H1 (cell line): ENCODE measurements around the gene SLC39A11. TPM values are rescaled to one million over a fixed set of nuclear protein-coding genes. Genes with fewer than 3 reads are reported as not detected.

Experiments
- CTCF ChIA-PET: fragments of 300-600 bp; sonication (Branson Sonifier 250); formaldehyde crosslinking; loops from one replicate; lab custom pipeline; 2021; ENCODE audit not compliant: partially characterized antibody; lab: Charles Lee
- POLR2A ChIA-PET: fragments of 300-600 bp; sonication (Branson Sonifier 250); formaldehyde crosslinking; loops from one replicate; lab custom pipeline; 2021; ENCODE audit warnings: inconsistent platforms; ENCODE audit not compliant: partially characterized antibody; lab: Charles Lee
- DNase-seq, 2 experiments: peaks; one replicate each; pipeline versions ENCODE4 v3.0.0 to v3.0.0-alpha.2; 2010 to 2022; ENCODE audit warnings: low spot score in 2 of 2, low read depth in 1 of 2, mixed read lengths in 1 of 2
- FAIRE-seq: peaks from 2 replicates; lab custom pipeline; 2011; peaks lifted over from hg19 to GRCh38; lab: Jason Lieb, UNC
- H2AFZ ChIP-seq: 2 replicates; pipeline ENCODE4 v1.8.1; 2012; ENCODE audit warnings: low read length, inconsistent platforms
- H2AK5ac ChIP-seq: 2 replicates; pipeline ENCODE4 v1.6.1; 2013; ENCODE audit warnings: low read depth, low read length
- H2BK120ac ChIP-seq: replicated peaks from 2 replicates; pipeline ENCODE3; 2013; ENCODE audit warnings: low read depth, low read length, inconsistent platforms
- H2BK12ac ChIP-seq: 2 replicates; pipeline ENCODE4 v1.6.1; 2013; ENCODE audit warnings: low read depth, low read length
- H2BK15ac ChIP-seq: 2 replicates; pipeline ENCODE4 v1.6.1; 2013; ENCODE audit warnings: low read length
- H2BK20ac ChIP-seq: 2 replicates; pipeline ENCODE4 v1.6.1; 2013; ENCODE audit warnings: low read length
- H2BK5ac ChIP-seq: 2 replicates; pipeline ENCODE4 v1.6.1; 2013; ENCODE audit warnings: low read depth, low read length
- H3K14ac ChIP-seq: 2 replicates; pipeline ENCODE4 v1.6.1; 2013; ENCODE audit warnings: inconsistent platforms; ENCODE audit not compliant: insufficient read length
- H3K18ac ChIP-seq: 2 replicates; pipeline ENCODE4 v1.6.1; 2013; ENCODE audit warnings: low read length; ENCODE audit errors: extremely low read depth
- H3K23ac ChIP-seq: 2 replicates; pipeline ENCODE4 v1.6.1; 2013; ENCODE audit warnings: inconsistent platforms; ENCODE audit not compliant: insufficient read length
- H3K23me2 ChIP-seq: 2 replicates; pipeline ENCODE4 v1.6.1; 2013; ENCODE audit warnings: low read depth, low read length
- H3K27ac ChIP-seq: 2 replicates; pipeline ENCODE4 v1.6.1; 2011; ENCODE audit warnings: low read depth, low read length, inconsistent platforms
- H3K27me3 ChIP-seq, 4 experiments: replicated peaks in 1 of 4; 1 replicate in 1 of 4; 2 replicates in 3 of 4; pipeline versions ENCODE4 v1.6.1 to v1.8.1; 2011 to 2013; ENCODE audit warnings: low read length in 3 of 4, mild to moderate bottlenecking in 3 of 4, inconsistent platforms in 2 of 4, mixed read lengths in 2 of 4, moderate library complexity in 1 of 4; ENCODE audit not compliant: control insufficient read depth in 3 of 4, insufficient read depth in 3 of 4; ENCODE audit errors: extremely low read depth in 1 of 4
- H3K36me3 ChIP-seq, 4 experiments: 2 replicates each; pipeline versions ENCODE4 v1.6.1 to v1.8.1; 2011 to 2013; ENCODE audit warnings: mild to moderate bottlenecking in 4 of 4, low read length in 3 of 4, moderate library complexity in 2 of 4, control low read depth in 1 of 4, inconsistent platforms in 1 of 4; ENCODE audit not compliant: insufficient read depth in 4 of 4, control insufficient read depth in 2 of 4
- H3K4ac ChIP-seq: replicated peaks from 2 replicates; pipeline ENCODE3; 2013; ENCODE audit warnings: low read length, low read depth, mixed read lengths, inconsistent platforms; ENCODE audit not compliant: insufficient read length
- H3K4me1 ChIP-seq, 4 experiments: replicated peaks in 1 of 4; 1 replicate in 1 of 4; 2 replicates in 3 of 4; pipeline versions ENCODE4 v1.6.1 to v1.8.1; 2011 to 2013; ENCODE audit warnings: low read length in 3 of 4, inconsistent platforms in 2 of 4, mixed read lengths in 1 of 4; ENCODE audit not compliant: insufficient read depth in 4 of 4, control insufficient read depth in 3 of 4
- H3K4me2 ChIP-seq, 2 experiments: 2 replicates each; pipeline versions ENCODE4 v1.6.1 to v1.8.1; 2011 to 2013; ENCODE audit warnings: low read depth in 2 of 2, low read length in 2 of 2, control low read depth in 1 of 2, inconsistent platforms in 1 of 2, mild to moderate bottlenecking in 1 of 2; ENCODE audit not compliant: insufficient read depth in 1 of 2
- H3K4me3 ChIP-seq, 4 experiments: fragments of 200-600, 300-600 bp in 1 of 4; sonication (generic), shearing (Covaris generic), sonication (Bioruptor Twin) in 1 of 4; 2 replicates each; pipeline versions ENCODE4 v1.5.1 to v1.8.1; 2011 to 2016; ENCODE audit warnings: low read length in 4 of 4, low read depth in 3 of 4, control low read depth in 2 of 4, inconsistent platforms in 2 of 4, mild to moderate bottlenecking in 2 of 4, mixed read lengths in 1 of 4, moderate library complexity in 1 of 4; ENCODE audit not compliant: insufficient read depth in 2 of 4; ENCODE audit errors: extremely low read depth in 1 of 4
- H3K56ac ChIP-seq: replicated peaks from 2 replicates; pipeline ENCODE3; 2013; ENCODE audit warnings: low read depth, mild to moderate bottlenecking, mixed read lengths, low read length, inconsistent platforms; ENCODE audit not compliant: insufficient read length
- H3K79me1 ChIP-seq: 2 replicates; pipeline ENCODE4 v1.6.1; 2013; ENCODE audit warnings: low read depth, low read length, control low read depth
- H3K79me2 ChIP-seq, 2 experiments: 2 replicates each; pipeline versions ENCODE4 v1.6.1 to v1.8.1; 2012 to 2013; ENCODE audit warnings: low read length in 2 of 2, mild to moderate bottlenecking in 2 of 2, inconsistent platforms in 1 of 2; ENCODE audit not compliant: insufficient read depth in 2 of 2, control insufficient read depth in 1 of 2
- H3K9ac ChIP-seq, 4 experiments: replicated peaks in 1 of 4; 1 replicate in 1 of 4; 2 replicates in 3 of 4; pipeline versions ENCODE4 v1.6.1 to v1.8.1; 2011 to 2013; ENCODE audit warnings: low read depth in 3 of 4, low read length in 3 of 4, control low read depth in 2 of 4, mild to moderate bottlenecking in 2 of 4, moderate library complexity in 2 of 4, inconsistent platforms in 1 of 4; ENCODE audit errors: extremely low read depth in 1 of 4
- H3K9me3 ChIP-seq, 2 experiments: 2 replicates each; pipeline versions ENCODE4 v1.6.1 to v1.8.1; 2012 to 2013; ENCODE audit warnings: mild to moderate bottlenecking in 2 of 2, moderate library complexity in 2 of 2, control low read depth in 1 of 2, inconsistent platforms in 1 of 2, low read depth in 1 of 2, low read length in 1 of 2, mixed read lengths in 1 of 2; ENCODE audit not compliant: insufficient read depth in 2 of 2
- H4K20me1 ChIP-seq, 2 experiments: replicated peaks in 1 of 2; 2 replicates each; pipeline versions ENCODE3 to v1.8.1; 2011 to 2013; ENCODE audit warnings: inconsistent platforms in 2 of 2, low read length in 2 of 2, mild to moderate bottlenecking in 1 of 2; ENCODE audit not compliant: insufficient read depth in 2 of 2, control insufficient read depth in 1 of 2
- H4K5ac ChIP-seq: 2 replicates; pipeline ENCODE4 v1.6.1; 2013; ENCODE audit warnings: low read length, low read depth, mixed read lengths, inconsistent platforms; ENCODE audit not compliant: insufficient read length
- H4K8ac ChIP-seq: 2 replicates; pipeline ENCODE4 v1.8.0; 2013; ENCODE audit warnings: mild to moderate bottlenecking, moderate library complexity, low read length, inconsistent platforms; ENCODE audit not compliant: insufficient read depth; ENCODE audit errors: extremely low read depth
- H4K91ac ChIP-seq: replicated peaks from 2 replicates; pipeline ENCODE3; 2013; ENCODE audit warnings: low read length, mixed read lengths, inconsistent platforms; ENCODE audit not compliant: insufficient read length
- EGR1 ChIP-seq: IDR thresholded peaks from 2 replicates; pipeline ENCODE4 v1.6.1; 2011; ENCODE audit warnings: low read depth, low read length, borderline replicate concordance
- EP300 ChIP-seq, 2 experiments: IDR thresholded peaks; 1 replicate in 1 of 2; 2 replicates in 1 of 2; pipeline ENCODE4 v1.6.1; 2011 to 2012; ENCODE audit warnings: low read depth in 2 of 2, low read length in 2 of 2, mild to moderate bottlenecking in 2 of 2, borderline replicate concordance in 1 of 2, inconsistent platforms in 1 of 2, moderate library complexity in 1 of 2
- HDAC6 ChIP-seq: IDR thresholded peaks from one replicate; pipeline ENCODE4 v1.7.1; 2012; ENCODE audit warnings: low read depth, mild to moderate bottlenecking, inconsistent platforms, low read length, moderate library complexity
- NANOG ChIP-seq: IDR thresholded peaks from 2 replicates; pipeline ENCODE4 v1.6.1; 2011; ENCODE audit warnings: low read length, low read depth, mild to moderate bottlenecking, inconsistent platforms; ENCODE audit not compliant: insufficient read depth, poor library complexity, severe bottlenecking
- POU5F1 ChIP-seq: IDR thresholded peaks from 2 replicates; pipeline ENCODE4 v1.6.1; 2011; ENCODE audit warnings: low read depth, mild to moderate bottlenecking, low read length, moderate library complexity
- SP4 ChIP-seq: IDR thresholded peaks from 2 replicates; pipeline ENCODE4 v1.6.1; 2012; ENCODE audit warnings: low read length, inconsistent platforms
- WGBS, 2 experiments: shearing (Covaris generic) in 1 of 2; methylation state at CpG; one replicate each; pipeline versions ENCODE4 v1.1.6 to v1.1.7; 2013 to 2015; ENCODE audit warnings: low lambda C conversion rate in 2 of 2, mixed read lengths in 2 of 2, inconsistent platforms in 1 of 2, low coverage in 1 of 2, missing lambda C conversion rate in 1 of 2; ENCODE audit not compliant: insufficient replicate concordance in 2 of 2, insufficient coverage in 1 of 2, insufficient read length in 1 of 2; ENCODE audit errors: extremely low coverage in 1 of 2, missing lambda C conversion rate in 1 of 2; 5-methylcytosine and 5-hydroxymethylcytosine counted together
- polyA plus RNA-seq, 7 experiments: library from polyadenylated mRNA; depleted of rRNA in 3 of 7; stranded (reverse) in 5 of 7; unstranded in 2 of 7; fragments of >200 nt in 5 of 7; fragments of 200-250 nt in 2 of 7; gene quantifications; 1 replicate in 5 of 7; 2 replicates in 1 of 7; 4 replicates in 1 of 7; pipeline versions ENCODE4 v1.2.1 to v1.2.3, GENCODE V29; 2011 to 2013; ENCODE audit warnings: missing spikeins in 2 of 7, mixed read lengths in 2 of 7
- total RNA-seq: library from RNA; stranded (reverse); fragmentation: NEBNext Ultra II Directional; extraction: Animal tissue kit (Norgen Biotek cat#: 25700); gene quantifications from 2 replicates; pipeline ENCODE4 v1.2.1, GENCODE V29; 2021

Gene SLC39A11
- total and polyA plus RNA-seq, 2 of the 8 experiments (the other 6 are each of a cell fraction or from before 2014, with no cell fraction given): 12.2 to 19.6 TPM

DNA sequence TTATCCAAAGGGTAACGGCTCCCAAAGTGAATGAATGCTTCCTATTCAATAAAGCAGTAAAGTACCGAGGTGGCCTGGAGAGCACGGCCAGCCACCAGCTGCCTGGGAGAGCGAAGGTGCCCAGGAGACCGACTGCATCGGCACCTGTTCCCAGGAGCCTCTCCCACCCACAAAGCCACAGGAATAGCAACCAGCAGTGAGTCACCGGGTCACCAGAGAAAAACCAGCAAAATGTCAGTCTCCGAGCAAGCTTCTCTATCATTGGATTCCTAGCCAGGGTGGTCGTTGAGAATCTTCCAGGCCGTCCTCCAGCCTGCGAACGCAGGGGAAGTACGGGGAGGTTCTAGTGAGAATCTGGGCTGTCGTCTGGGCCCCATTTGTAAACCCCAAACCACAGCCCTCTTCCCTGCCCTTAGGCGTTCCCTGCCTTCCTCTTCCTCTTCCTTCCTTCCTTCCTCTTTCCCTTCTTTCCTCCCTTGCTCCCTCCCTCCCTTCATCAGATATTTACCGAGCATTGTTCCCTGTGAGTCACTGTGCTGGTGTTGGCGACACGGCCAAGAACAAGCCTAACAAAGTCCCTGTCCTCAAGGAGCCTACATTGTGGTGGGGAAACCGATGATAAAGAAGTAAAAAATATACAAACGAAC, 114.6 kb downstream of the SLC39A11 start:
- Histone ChIP-seq H3K27ac (no peak overlapping the region), H3K79me2 (no peaks in the 10 kb centered on the region), H2BK12ac (no peak overlapping the region), H4K20me1 (no peaks in the 10 kb centered on the region), H4K8ac (no peak overlapping the region), H3K4me1 (no peaks in the 10 kb centered on the region; a peak in 1 of 7 replicates), H4K91ac (no peak overlapping the region), H2BK120ac (no peak overlapping the region), H3K36me3 (no peaks in the 10 kb centered on the region), H2BK5ac (no peak overlapping the region), H2AFZ (no peak overlapping the region), H3K4me2 (no peak overlapping the region), H3K18ac (no peak overlapping the region; the same call in 1 of the 2 replicates), H3K23me2 (peaks cover 2% of the 10 kb centered on the region; the same call in 1 of the 2 replicates), H2AK5ac (peak overlapping the region; percentile 53; the same call in 1 of the 2 replicates), H3K9ac (no peak overlapping the region), H2BK15ac (no peak overlapping the region), H3K23ac (no peak overlapping the region), H3K4ac (no peak overlapping the region), H4K5ac (no peak overlapping the region), H3K4me3 (no peak overlapping the region), H3K56ac (no peak overlapping the region), H3K79me1 (no peaks in the 10 kb centered on the region), H3K9me3 (no peaks in the 10 kb centered on the region), H3K27me3 (no peaks in the 10 kb centered on the region), H3K14ac (no peak overlapping the region), H2BK20ac (no peak overlapping the region)
- no peak for DNase-seq
- POLR2A ChIA-PET: no interaction called here
- CTCF ChIA-PET: interaction anchor here (0.9 to 2.4 kb wide), 4 partner anchors 8 to 251 kb away, joined by 3 to 15 read pairs (median 3); no protein-coding TSS in a partner anchor
- no peak for FAIRE-seq
- WGBS, 2 experiments: 85% methylated on average over 20 of the region's 20 CpGs; no CpG with 5 or more reads in 1 of the 2 experiments
- no peak for TF ChIP-seq POU5F1
- TF ChIP-seq EGR1: no peak
- no peak for TF ChIP-seq NANOG
- TF ChIP-seq SP4: no peak
- TF ChIP-seq HDAC6: no peak
- no peak for TF ChIP-seq EP300 (IDR thresholded peaks at IDR 0.05; ENCODE audit: borderline replicate concordance in 1 of 2, low read depth in 2 of 2, low read length in 2 of 2)
